HG03103 (cell line): Measurements from ENCODE around the gene SAMD1.
A peak's percentile ranks its signal among the peaks of the same experiment; 100 is the strongest.

ENCODE experiments used
- ATAC-seq: cut with Tn5 transposase; IDR thresholded peaks from one replicate; pipeline ENCODE4 v1.9.1; 2021; ENCODE audit warnings: low read depth; ENCODE audit not compliant: unreplicated experiment

Gene SAMD1

DNA sequence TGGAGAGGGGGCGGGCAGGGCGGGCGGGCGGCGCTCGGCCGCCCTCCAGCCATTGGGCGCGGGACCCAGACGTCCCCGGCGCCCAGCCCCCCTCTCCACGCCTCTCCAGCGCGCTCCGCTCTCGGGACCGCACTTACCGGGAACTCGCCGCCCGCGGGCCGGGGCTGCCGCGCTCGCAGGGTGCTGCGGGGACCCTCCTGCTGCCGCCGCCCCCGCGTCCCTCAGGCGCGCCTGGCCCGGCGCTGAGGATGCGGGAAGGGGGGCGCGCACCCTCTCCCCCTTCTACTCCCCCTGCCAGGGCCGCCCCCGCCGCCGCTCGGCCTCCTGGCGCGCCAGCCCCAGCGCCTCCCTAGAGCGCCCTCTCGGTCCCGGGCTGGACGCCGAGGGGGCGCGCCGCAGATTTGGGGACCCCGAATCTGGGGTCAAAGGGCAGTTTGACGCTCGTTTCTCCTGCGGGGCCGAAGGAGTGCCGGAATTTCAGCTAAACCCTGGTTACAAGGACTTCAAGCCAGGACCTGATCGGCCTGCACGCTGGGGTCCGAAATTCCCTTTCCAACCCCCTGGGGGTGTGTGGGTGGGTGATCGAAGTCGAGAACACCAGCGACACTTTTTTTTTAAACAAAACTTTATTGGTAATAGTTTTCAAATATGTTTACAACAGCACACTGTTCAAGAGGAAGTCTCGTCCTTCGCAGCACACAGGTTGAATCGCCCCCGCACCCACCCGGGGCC lies 696 bp upstream of the SAMD1 start:
- ATAC-seq, result peak; percentile 41

DNA sequence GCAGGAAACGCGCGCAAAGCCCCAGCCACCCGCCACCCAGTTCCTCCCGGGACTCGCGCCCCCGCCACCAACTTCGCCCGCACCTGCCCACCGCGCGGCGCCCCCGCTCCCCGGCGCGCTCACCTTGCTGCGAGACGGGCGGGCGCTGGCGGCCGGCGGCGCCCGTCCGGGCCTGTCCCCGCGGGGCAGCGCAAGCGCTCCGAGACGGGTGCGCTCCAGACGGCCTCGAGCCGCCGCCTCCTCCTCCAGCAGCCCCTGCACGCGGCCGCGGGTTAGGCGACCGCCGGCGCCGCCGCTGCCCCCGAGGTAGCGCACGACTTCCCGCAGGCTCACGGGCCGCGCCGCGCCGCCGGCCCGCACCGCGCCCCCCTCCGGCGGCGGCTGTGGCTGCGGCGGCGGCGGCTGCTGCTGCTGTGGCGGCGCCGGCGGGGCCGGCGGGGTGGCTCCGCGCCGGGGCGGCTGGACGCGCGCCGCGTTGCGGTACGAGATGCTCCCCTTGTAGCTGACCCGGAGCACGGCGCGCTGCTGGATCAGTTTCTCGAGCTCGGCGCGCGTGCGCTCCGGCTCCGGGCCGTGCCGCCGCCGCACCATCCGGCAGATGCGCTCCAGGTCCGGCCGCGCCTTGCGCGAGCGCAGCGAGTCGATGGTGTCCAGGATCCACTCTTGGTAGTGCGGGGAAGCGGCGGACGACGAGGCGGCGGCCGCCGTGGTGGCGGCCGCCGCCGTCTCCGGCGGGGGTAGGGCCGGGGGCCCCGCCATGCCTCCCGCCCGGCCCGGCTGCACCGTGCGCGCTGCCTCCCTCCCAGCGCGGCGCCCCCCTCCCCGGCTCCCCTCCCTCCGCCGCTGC lies 666 bp downstream of the SAMD1 start:
- ATAC-seq, result no peak

DNA sequence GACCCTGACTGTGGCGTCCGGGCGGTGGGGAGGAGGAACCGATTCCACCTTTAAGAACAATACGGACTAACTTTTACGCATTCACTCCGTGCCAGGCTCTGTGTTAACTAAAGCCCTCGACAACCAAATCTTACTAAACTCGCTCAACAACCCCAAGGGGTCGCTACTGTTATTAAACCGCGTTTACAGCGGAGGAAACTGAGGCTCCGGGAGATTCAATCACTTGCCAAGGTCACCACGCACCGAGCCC lies 1.2 kb downstream of the SAMD1 start:
- no peak for ATAC-seq

DNA sequence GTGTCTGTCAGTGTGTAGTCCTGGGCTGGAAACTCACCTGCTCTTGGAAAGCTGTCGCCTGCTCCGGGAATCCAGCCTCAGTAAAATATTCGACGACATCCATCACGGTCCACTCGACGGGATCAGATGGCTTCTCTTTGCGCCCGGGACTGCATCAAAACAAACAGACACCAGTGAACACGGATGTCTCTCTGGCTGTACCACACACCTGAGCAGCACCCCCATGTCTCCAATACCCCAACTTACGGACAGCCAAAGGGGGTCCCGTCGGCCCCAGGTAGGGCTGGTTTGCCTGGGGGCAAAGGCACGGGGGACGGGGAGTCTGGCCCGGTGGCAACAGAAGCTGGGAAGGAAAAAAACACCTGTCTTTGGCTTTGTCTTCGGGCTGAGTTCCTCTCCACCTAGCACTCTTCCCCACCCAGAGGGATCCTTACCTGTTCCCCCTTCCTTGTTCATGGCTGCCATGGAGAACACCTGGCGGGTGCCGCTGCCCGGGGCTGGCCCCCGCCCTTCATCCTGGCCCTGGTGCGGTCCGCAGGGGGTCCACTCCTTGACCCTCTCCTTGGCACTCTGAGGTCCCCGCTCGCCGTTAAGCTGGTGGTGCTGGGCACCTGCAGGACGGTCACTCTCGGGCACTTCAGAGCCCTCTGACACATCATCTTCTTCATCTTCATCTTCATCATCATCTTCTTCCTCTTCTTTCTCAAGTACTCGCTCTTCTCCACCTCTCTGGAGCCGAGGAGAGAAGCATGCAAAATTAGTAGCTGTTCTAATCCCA lies 1.7 kb downstream of the SAMD1 start:
- ATAC-seq, result no peak

DNA sequence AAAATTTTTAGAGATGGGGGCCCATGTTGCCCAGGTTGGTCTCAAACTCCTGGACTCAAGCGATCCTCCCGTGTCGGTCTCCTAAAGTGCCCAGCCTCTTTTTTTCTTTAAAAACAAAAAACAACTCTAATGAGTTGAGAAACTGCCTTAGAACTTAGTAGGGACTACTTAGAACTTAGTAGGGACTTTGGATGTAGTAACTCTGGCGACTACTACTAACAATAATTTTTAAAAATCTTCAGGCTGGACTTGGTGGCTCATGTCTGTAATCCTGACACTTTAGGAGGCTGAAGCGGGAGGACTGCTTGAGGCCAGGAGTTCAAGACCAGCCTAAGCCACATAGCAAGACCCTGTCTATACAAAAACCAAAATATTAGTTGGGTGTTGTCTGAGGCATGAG lies 4.5 kb downstream of the SAMD1 start:
- no peak for ATAC-seq

DNA sequence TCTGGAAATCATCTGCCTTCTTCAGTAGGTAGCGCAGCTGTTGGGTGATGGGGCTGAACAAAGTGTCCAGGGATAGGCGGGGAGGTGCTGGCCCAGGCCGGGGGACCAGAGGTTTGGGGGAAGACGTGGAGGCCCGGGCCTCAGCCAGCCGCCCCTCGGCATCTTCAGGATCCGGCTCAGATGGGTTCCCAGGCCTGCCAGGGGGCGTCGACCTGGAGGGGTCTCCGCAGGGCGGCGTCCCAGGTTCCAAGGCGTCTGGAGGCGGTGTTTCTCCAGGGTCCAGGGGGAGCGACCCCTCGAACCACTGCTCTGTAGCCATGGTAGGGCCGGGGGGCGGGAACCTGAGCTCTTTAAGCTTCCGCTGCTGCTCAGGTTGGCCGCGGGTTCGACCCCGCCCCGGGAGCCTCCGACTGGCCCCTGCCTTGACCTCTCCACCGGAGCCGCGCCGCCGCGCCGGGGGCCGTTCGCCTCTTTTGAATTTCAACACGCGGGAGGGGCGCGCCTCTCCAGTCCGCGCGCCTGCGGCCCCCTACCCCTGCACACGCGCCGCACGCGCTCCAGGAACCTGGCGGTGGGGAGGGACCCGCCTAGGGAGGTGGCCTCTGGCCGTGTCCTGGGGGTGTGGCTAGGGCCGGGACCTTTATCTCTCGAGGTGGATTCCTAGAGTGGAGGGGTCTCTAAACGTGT lies 5.1 kb downstream of the SAMD1 start, which contains the start of gene C19orf67:
Gene C19orf67 (minus strand): TSS at position 475 of the 687 bp plus-strand sequence. CDS start 156 bp downstream, at position 319.
- no peak for ATAC-seq

DNA sequence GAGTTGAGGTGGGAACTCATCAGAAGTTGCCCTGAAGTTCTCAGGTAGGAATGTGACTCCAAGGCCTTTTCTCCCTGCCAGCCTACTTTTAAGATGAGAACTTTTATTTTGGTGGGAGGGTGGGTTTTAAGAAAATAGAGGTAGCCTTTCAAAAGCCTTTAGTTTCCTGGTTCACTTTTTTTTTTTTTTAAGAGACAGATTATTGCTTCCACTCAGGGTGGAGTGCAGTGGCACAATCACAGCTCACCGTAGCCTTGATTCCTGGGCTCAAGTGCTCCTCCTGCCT lies 7.9 kb downstream of the SAMD1 start:
- ATAC-seq, result no peak

DNA sequence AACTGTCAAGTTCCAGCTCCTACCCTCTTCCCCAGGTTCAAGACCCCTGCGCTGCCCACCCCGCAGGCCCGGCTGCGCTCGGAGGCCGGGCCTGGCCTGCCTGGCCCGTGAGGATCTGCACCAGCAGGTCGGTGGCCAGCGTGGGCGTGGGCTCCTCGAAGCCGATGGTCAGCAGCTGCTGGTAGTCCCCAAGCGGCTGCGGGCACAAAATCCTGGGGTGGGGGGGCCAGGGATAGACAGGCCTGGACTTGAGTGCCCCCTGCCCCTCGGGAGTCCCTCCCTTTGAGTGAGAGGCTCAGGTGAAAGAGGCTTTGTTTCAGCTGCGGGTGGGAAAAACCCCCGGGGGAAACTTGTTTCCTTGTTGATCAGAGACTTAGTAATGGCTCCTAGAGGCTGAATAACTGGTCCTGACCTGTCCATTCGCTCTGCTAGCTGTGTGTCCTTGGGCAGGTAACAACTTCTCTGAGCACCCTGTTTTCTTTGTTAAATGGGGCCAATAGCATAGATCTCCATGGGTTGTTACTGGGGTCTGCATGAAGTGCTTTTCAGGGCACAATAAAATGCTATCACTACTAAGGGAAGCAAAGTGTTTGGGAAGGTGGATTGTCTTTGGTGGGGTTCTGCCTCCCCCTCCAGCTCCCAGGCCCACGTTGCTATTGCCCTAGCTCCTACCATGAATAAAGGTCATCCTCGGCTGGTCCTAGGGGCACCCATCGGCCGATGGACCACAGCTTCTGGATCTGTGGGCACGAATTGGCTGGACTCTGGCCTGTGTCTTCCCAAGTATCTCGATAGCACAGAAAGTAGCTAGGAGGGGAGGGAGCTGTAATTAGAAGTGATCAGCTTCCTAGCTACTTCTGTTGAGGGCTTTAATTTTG lies 8.5 kb downstream of the SAMD1 start:
- no peak for ATAC-seq

DNA sequence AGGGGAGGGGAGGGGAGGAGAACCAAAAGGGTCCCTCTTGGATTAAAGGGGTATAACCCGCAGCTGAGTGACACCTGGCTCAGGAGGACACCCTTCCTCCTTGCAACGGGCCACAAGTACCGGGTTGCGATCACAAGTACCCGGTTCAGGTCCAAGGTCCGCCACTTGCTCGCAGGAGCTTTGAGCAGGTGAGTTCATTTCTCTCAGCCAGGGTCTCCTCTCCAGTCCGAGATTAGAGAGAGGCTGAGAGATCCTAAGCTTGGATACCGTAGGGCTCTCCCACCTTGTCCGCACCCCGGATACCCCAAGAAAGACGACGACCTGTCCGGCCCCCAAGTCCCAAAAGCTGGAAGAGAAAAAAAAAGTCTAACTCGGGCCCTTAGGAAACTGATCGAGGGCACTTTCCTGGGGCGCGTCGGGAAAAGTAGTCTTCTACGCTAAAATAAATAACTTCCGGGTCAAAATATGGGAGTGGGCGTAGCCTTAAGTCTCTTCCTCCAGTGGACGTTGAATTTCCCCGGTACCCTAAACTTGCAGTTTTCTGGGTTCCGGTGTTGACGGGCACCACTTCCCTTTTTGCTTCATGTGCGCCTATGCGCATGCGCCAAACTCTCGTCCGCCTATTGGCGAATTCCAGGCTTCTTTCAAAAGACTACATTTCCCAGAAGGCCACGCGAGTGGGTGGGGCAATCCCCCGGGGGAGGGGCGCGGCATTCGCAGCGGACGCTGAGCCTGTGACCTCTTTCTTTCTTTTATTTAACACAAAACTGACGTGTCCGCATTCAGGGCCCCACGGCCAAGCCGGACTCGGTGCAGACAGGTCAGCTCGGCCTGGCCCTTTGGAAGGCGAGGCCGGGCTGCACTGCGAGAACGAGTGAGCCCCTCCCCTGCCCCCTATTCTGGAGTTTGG lies 9.4 kb downstream of the SAMD1 start:
- peak; percentile 68 for ATAC-seq

DNA sequence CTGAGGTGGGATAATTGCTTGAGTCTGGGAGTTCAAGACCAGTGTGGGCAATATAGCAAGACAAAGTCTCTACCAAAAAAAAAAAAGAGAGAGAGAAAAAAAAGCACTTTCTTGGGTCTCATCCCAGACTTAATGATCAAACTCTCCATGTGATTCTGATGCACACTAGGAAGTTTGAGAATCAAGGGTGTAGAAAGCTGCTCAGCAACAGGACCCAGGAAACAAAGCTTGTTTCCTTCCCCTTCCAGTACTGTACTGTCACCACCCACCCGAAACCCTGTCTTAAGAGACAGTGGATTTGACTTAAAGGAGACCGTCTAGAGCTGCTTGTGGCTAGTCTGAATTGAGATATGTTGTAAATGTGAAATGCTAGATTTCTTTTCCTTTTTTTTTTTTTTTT lies 12.1 kb downstream of the SAMD1 start:
- ATAC-seq, result no peak

DNA sequence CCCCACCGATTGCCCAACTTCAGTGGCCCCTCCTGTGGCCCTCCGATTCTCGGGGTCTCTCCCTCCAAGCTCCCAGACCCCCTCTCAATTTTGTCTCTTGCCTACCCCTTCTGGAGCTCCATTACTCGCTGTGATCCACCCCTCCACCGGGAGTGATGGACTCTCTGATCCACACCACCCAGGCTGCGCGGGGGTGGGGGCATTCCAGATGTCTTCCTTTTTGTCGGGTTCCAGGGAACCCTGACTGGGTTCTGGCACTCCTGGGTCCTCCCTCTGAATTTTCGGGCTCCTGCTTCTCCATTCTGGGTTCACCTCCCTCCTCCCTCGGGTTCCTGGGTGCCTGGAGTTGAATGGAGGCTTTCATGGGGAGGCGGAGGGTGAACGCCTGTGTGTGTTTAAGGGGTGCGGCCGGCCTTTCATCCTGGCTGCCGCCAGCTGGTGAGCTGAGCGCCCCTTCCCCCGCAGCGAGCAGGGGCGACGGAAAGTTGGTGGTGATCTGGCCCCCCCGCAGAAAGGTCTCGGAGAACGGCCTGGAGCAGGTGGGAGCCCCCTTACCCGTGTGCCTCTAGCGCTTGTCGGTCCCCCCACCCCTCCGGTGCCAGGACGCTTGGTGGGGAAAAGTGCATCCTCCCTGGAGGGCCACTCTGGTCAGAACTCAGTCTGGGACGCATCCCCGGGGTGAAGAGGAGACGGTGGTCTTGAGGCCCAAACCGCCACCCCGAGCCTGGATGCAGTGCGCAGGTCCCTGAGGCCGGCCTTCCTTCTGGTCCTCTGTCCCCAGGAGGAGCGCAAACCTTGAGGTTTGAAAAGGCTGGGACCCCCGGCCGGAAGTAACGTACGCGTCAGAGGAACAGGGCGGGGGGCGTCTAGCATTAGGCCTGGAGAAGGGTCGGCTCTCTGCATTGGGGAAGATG lies 16.4 kb downstream of the SAMD1 start:
- no peak for ATAC-seq

DNA sequence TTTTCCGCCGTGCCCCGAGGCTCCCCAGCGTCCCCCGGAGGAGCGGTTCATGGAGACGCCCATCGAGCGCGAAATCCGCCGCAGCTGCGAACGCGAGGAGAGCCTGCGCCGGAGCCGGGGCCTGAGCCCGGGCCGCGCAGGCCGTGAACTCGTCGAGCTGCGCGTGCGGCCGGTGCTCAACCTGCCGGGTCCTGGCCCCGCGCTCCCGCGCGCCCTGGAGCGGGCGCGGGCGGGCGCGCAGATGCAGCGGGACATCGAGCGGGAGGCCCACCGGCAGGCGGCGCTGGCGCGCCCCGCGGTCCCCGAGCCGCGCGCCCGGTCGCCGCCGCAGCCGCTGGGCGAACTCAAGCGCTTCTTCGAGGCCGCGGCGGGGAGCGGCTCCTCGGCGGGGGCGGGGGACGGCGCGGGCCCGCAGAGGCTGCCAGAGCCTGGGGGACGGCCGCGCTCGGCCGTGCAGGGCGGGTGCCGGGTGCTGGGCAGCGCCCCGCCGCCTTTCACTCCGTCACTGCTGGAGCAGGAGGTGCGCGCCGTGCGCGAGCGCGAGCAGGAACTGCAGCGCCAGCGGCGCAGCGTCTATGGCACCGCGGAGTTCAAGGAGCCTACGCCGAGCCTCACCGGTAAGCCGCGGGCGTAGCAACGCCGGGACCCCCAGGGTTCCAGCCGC lies 17.2 kb downstream of the SAMD1 start:
- no peak for ATAC-seq

DNA sequence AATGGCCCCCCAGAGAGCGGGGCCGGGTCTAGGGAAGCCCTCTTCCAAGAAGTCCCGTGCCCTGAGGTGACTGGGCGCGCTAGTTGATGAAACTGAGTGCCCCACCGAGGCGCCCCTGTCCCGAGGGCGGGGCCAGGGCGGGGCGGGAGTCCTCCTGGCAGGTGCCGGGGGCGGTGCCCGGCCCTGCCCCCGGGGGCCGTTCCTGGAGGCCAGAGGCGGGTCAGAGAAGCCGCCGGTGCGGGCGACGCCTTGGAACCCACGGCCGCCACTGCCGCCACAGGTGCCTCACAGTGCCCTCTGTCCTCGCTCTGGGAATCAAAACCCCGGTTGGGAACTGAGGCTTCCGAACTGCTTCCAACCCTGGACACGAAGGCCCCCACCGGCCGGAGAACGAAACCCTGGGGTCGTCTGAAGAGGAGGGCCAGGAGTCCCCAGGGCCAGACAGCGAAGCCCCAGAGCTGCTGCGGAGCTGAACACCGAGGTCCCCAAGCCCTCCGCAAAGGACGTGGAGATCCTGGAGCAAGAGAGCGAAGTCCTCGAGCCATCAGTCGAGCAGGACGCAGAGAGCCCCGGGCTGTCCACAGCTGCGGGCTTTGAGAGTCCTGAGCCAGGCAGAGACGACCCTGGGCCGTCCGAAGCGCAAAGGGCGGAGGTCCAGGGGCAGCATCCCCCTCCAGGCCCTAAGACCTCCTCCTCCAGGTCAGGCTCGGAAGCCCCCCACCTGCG lies 17.9 kb downstream of the SAMD1 start, which contains the start of gene MISP3:
Gene MISP3 (plus strand): TSS at position 252 of the 726 bp plus-strand sequence. CDS start 524 bp downstream, outside the sequence.
- peak; percentile 16 for ATAC-seq

DNA sequence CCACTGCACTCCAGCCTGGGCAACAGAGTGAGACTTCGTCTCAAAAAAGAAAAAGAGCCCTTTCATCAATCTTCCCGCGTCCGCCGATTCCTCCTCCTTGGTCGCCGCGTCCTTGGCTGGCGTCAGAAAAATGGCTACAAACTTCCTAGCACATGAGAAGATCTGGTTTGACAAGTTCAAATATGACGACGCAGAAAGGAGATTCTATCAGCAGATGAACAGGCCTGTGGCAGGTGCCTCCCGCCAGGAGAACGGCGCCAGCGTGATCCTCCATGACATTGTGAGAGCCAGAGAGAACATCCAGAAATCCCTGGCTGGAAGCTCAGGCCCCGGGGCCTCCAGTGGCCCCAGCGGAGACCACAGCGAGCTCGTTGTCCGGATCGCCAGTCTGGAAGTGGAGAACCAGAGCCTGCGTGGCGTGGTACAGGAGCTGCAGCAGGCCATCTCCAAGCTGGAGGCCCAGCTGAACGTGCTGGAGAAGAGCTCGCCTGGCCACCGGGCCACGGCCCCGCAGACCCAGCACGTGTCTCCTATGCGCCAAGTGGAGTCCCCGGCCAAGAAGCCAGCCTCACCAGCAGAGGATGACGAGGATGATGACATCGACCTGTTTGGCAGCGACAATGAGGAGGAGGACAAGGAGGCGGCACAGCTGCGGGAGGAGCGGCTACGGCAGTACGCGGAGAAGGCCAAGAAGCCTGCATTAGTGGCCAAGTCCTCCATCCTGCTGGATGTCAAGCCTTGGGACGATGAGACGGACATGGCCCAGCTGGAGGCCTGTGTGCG lies 20.1 kb downstream of the SAMD1 start:
- no peak for ATAC-seq

DNA sequence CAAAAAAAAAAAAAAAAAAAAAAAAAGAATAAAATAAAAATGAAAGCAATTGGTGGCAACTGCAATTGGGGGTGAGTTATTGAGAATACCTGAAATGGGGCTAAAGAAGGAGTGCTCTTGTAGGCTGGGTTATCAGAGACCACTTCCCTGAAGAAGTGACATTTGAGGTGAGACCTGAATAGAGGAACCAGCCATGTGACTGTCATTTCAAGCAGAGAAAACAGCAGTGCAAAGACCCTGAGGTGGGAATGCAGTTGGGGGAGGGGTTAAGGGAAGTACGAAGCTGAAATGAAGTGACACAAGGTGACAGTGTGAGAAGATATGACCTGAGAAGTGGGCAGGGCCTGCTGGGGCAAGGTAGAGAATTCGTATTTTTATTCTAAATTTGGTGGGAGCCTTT lies 24.4 kb downstream of the SAMD1 start:
- no peak for ATAC-seq

DNA sequence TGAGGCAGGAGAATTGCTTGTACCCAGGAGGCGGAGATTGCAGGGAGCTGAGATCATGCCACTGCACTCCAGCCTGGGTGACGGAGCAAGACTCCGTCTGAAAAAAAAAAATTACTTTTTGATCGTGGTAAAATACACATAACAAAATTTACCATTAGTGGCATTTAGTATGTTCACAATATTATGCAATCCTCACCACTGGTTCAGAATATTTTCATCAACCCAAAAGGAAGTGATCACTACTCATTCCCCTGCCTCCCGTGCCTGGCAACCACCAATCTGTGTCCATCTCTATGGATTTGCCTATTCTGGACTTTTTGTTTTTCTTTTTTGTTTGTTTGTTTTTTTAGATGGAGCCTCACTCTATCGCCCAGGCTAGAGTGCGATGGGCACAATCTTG lies 27.4 kb downstream of the SAMD1 start:
- no peak for ATAC-seq
